GM12865 (cell line): ENCODE data around the gene CUL7.

Experiments used
- DNase-seq: peaks from one replicate; pipeline ENCODE4 v3.0.0; 2010; ENCODE audit warnings: low read depth
- H3K4me3 ChIP-seq: 2 replicates; pipeline ENCODE4 v1.5.1; 2011; ENCODE audit warnings: mild to moderate bottlenecking, low read depth, low read length, control low read depth
- CTCF ChIP-seq: IDR thresholded peaks from 2 replicates; pipeline ENCODE4 v1.5.1; 2011; ENCODE audit warnings: low read length, control low read depth, low read depth, inconsistent platforms; ENCODE audit not compliant: insufficient read depth; ENCODE audit errors: missing control alignments

The CUL7 gene

GRCh38 chr6:43093436-43094289 is 40.0 kb upstream of the CUL7 start:
- no peak for DNase-seq
- H3K4me3 ChIP-seq: no peak overlapping the region
- TF ChIP-seq CTCF: no peak

DNA sequence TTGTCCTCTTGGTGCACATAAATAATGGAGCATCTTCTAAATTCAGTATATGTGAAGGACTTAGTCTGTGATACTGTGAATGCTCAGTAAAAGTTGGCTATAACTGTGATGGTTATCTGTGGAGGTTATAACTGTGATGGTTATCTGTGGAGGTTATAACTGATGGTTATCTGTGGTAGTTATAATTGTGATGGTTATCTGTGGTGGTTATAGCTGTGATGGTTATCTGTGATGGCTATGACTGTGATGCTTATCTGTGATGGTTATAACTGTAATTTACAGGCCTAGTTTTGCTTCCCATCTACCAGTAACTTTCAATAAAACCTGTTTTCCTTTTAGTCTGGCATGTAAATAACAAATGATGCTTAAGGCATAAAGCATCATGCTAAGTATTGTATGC is 39.0 kb upstream of the CUL7 start:
- no peak for TF ChIP-seq CTCF
- no peak for DNase-seq
- H3K4me3 ChIP-seq: no peak overlapping the region

DNA sequence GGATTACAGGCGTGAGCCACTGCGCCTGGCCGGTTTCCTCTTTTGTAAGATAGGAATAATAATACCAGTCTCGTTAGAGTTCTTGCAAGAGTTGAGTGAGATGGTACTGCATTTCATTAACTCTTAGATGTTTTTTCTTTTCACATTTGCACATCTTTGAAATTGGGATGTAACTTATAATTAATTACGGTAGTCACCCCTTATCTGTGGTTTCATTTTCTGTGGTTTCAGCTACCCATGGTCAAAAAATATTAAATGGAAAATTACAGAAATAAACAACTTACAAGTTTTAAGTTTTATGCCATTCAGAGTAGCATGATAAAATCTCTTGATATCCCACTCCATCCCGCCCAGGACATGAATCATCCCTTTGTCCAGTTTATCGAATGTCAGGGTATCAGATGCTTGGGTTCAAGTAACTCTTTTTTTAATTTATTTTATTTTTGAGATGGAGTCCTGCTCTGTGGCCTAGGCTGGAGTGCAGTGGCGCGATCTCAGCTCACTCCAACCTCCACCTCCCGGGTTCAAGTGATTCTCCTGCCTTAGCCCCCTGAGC is 37.9 kb upstream of the CUL7 start:
- DNase-seq: no peak
- TF ChIP-seq CTCF: no peak
- H3K4me3 ChIP-seq: no peak overlapping the region

- H3K4me3 ChIP-seq: no peak overlapping the region
- no peak for TF ChIP-seq CTCF
- no peak for DNase-seq
Measured at GRCh38 chr6:43091020-43091419, 37.4 kb upstream of the CUL7 start.

GRCh38 chr6:43090559-43090956 is 36.9 kb upstream of the CUL7 start:
- no peak for DNase-seq
- TF ChIP-seq CTCF: no peak
- no peak overlapping the region for H3K4me3 ChIP-seq

GRCh38 chr6:43089874-43090558 is 36.4 kb upstream of the CUL7 start:
- no peak for TF ChIP-seq CTCF
- DNase-seq: no peak
- H3K4me3 ChIP-seq: no peak overlapping the region
